Stimulated activated CD8-positive, alpha-beta memory T cell treated with anti-CD3 and anti-CD28 coated beads, Interleukin-4, amount 100 ng/mL, for 24 hours (primary cell): ENCODE data around the gene VTA1.
"Not testable (repeated sequence)": the region's sequence is repeated elsewhere in the genome, so short reads cannot be mapped to it uniquely, and the experiment has no call there.

ENCODE experiments used
- DNase-seq: peaks from one replicate; pipeline ENCODE4 v3.0.0-alpha.2; 2020; ENCODE audit warnings: low read depth

Gene VTA1, protein sequence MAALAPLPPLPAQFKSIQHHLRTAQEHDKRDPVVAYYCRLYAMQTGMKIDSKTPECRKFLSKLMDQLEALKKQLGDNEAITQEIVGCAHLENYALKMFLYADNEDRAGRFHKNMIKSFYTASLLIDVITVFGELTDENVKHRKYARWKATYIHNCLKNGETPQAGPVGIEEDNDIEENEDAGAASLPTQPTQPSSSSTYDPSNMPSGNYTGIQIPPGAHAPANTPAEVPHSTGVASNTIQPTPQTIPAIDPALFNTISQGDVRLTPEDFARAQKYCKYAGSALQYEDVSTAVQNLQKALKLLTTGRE

DNA sequence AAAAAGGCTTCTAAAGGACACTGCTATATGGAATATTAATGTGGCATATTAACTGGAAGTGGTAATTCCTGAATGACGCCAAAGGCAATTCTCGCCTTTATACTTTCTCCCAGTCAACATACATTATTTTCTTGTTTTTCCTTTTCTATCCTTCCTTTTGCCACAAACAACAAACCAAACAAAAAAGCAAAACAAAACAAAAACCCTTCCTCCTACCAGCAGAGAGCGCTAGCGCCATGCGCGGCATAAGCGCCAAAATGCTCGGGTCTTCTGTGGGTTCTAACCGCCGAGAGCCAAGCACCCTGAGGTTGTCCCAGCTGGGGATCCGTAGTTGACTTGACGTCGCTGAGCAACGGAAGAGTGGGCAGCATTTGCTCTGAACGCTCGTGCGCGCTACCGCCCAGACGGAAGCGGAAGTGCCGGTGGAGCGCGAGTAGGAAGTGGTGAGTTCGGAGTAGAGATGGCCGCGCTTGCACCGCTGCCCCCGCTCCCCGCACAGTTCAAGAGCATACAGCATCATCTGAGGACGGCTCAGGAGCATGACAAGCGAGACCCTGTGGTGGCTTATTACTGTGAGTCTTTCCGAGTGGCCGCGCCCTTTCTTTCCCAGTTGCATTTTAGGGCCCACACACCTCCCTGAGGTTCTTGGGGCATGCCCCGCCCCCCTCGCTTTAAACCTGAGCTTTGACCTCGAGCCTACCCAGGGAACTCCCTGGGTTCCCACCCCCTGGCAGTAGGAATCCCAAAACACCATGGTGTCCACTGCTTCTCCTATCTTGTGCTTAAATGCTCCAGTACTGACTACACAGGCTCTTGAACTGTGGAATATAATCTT is at the start of gene VTA1, which contains the start of gene NMBR:
Gene VTA1, plus strand, starts transcription at position 436 of the 835 bp plus-strand sequence. Its CDS starts 25 bp downstream, at position 461.
Gene NMBR, minus strand, starts transcription at position 295 of the 835 bp plus-strand sequence. CDS start 58,464 bp downstream, outside the sequence.
- DNase-seq, result peak; percentile 91

DNA sequence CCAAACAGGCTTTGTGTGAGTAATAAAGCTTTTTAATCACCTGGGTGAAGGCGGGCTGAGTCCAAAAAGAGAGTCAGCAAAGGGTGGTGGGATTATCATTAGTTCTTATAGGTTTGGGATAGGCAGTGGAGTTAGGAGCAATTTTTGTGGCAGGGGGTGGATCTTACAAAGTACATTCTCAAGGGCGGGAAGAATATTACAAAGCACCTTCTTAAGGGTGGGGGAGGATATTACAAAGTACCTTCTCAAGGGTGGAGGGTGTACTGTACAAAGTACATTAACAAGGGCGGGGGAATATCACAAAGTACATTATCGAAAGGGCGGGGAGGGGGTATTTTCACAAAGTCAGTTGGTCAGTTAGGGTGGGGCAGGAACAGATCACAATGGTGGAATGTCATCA is 42.2 kb upstream of the VTA1 start:
- not testable (repeated sequence) for DNase-seq

DNA sequence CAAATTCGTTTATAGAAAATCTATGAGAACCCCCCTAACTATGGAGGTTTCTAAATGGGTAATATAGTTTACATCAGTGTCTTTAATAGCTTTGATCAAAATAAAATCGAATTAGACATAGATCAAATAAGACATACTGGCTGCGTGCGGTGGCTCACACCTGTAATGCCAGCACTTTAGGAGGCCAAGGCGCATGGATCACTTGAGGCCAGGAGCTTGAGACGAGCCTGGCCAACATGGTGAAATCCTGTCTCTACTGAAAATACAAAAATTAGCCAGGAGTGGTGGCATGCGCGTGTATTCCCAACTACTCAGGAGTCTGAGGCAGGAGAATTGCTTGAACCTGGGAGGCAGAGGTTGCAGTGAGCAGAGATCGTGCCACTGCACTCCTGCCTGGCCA is 36.2 kb upstream of the VTA1 start:
- not testable (repeated sequence) for DNase-seq

DNA sequence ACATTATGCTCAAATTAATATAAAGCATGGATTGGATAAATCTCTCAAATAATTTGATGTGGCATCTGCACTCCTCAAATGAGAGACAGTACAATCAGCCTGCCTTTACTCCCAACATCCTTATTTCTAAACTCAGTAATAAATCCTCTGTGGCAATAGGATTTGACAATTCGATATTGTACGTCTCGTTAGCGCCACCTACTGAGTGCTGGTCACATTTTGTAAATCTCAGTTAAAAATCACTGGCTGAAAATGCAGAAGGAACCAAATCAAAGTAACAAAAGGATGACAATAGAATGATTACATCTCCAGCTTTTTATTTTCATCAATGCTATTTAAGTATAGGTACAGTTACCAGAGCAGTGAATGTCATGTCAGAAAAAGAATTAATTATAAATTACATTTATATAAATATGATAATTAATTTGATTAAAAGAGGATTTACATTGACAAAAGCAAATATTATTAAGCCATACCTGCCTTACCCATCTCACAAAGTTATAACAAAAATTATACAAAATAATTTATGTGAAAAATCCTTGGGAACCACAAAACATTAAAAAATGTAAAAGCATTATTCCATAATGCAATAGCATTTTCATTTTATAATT is 34.5 kb upstream of the VTA1 start:
- DNase-seq, result peak; percentile 58

DNA sequence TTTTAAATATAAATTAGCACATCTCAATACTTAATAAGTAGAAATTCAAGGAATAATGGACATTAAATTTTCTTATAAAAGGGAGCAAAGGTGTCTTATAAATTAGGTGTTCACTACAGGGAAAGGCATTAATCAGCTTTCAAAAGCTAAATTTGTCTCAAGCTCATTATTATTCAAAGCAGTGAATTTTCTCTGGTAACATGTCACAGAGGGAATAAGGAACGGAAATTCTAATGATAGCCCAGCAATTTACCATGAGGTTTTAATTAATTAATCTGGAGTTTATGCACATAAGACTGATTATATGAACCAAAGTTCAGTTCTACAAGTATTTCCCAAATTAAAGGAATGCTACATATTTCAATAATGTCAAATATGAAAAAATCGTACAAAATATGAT is 29.7 kb upstream of the VTA1 start:
- no peak for DNase-seq

DNA sequence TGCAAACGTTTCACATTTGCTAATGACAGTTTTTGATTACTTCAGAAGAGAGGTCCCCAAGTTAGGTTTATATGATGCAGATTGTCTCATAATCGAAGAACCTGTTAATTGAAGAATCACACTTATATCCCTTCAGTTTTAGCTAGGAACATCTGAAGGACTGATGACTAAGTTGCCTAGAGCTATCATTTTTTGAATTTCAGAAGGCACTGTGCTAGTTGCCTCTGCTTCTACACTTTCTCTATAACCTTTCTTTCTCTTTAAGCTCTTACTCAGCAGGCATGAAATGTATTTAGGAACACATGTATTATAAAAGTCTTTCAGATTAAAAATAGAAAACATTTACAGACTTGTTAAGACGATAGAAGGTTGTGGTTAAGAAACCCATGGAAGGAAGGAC is 28.7 kb upstream of the VTA1 start:
- no peak for DNase-seq

DNA sequence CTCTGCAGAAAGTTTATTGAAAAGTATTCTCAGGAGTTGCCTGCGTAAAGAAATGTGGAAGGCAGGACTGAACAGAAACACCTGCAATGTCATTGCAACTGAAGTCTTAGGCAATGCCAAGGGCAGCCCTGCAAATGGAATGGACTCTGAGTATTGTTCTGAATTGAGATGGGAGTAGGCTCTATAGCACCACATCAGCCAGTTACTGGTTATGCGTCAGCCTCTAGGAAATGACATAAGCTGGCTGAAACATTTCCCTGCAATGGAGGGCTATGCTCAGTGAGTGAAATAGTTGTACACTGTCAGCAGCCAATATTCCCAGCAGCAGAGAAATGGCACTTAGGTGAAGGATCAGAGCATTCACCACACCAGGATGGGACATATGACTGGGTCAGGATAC is 28.1 kb upstream of the VTA1 start:
- DNase-seq, result no peak

DNA sequence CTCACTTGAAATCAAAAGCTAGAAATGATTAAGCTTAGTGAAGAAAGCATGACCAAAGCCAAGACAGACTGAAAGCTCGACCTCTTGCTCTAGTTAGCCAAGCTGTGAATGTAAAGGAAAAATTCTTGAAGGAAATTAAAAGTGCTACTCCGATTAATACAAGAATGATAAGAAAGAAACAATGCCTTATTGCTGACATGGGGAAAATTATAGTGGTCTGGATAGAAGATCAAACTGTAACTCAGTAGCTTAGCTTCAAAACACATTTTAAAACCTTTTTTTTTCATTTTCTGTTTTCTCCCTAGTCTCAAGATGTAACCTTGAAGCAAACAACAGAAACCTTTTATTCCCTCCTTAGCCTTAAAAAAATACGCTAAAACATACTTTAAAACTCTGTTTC is 25.7 kb upstream of the VTA1 start:
- DNase-seq, result no peak

DNA sequence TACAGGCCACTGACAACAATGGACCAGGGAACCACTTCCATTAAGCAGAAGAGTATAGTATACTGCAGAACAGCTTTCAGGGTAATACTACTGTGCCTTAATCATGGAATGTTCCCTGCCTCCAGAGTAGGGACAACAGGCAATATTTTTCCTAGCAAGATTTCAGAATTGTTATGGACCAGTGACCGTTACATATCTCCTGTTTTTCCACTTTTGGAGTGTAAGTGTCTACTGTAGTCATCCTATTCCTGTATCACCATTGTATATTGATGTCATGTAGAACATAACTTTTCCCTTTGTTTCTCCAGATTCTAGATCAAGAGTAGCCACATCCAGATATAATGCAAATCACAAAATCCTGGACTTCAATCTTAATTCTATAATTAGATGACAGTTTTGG is 16.2 kb upstream of the VTA1 start:
- DNase-seq, result no peak

DNA sequence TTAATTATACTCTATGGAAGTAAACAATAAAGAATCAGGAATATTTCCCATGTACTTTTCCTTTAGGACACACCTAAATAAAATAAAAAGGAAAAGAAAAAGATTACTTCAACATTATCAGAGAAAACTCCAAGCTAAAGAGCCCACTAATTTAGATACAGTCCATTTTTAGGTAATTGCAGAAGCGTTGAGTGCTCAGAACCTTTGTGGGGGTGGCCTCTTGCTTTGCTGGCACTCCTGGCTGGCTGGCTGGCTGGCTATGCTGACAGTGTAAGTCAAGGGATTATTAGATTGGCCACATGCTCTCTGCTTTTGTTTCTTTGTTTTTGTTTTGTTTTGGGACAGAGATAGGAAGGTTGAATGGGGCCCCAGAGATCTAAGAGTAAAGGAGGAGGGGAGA is 14.4 kb upstream of the VTA1 start, which contains the start of gene GJE1:
Gene GJE1, plus strand, starts transcription at position 301 of the 400 bp plus-strand sequence. CDS start 234 bp downstream, outside the sequence.
- no peak for DNase-seq

DNA sequence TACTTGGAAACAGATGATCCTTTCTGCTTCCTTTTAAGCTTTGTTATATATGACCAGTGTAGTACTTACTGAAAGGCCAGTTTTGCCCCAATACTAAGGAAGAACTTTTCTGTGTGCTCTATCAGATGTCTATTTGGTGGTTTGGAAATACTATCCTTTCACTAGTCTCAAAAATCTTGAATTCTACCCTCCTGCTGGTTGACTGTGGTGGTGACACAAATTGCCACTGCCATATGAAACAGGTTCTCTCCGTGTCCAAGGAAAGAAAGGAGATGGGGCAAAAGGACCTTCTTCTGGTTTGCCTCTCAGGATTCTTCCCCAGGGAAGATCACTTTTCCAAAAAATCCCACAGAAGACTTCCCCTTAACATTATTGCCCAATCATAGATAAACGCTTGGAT is 8.2 kb upstream of the VTA1 start:
- no peak for DNase-seq

DNA sequence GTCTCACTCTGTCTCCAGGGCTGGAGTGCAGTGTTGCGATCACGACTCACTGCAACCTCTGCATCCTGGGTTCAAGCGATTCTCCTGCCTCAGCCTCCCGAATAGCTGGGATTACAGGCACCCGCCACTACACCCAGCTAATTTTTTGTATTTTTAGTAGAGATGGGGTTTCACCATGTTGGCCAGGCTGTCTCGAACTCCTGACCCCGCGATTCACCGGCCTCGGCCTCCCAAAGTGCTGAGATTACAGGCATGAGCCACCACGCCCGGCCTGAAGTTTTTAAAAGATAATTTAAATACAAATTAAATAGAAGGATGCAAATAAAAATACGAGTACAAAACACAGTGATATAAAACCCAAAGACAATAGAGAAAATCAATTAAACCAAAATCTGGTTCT is 5.5 kb upstream of the VTA1 start:
- not testable (repeated sequence) for DNase-seq

DNA sequence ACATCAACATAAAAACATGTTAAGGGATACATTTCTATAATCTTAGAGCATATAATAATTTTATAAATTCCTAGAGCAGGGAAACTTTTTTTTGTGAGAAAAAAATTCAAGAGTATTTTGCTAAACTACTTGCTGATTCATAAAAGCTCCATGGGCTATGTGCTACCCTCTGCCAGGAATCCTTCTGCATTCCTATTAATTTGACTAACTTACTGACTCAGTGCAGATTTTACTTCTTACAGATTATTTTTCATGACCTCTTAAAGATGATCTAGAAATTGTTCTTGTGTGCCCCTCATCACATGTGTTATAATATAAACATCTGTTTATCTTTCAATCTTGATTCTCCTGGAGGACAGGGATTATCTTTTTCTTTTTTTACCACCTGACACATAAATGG is 5.7 kb downstream of the VTA1 start:
- DNase-seq, result no peak

DNA sequence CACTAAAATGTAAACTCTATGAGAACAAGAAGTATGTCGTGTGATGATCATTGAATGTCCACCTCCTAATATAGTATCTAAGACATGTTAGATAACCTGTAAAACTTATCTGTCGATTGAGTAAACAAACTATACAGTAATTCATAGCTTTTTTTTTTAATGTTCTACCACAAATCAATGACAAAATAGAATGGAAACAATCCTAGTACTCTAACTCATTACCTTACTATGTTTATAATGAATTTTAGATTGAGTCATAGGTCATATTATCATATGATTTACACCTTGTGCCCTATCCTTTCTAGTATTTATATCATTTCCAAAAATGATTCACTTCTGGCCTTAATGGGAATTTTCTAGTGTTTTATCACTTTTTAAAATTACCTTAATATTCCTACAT is 6.1 kb downstream of the VTA1 start:
- DNase-seq, result no peak

DNA sequence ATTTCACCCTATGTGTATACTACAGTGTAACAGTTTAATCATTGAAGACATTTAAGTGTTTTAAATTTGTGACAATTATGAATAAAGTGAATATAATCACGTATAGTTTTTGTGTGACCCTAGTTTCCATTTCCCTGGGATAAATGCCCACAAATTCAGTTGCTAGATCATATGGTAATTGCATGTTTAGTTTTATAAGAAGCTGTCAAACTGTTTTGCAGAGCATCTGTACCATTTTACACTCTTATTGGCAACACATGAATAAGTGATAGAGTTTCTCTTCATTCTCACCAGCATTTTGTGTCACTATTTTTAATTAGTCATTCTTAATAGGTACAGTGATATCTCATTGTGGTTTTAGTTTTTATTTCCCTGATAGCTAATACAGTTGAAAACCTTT is 7.3 kb downstream of the VTA1 start:
- DNase-seq, result no peak

DNA sequence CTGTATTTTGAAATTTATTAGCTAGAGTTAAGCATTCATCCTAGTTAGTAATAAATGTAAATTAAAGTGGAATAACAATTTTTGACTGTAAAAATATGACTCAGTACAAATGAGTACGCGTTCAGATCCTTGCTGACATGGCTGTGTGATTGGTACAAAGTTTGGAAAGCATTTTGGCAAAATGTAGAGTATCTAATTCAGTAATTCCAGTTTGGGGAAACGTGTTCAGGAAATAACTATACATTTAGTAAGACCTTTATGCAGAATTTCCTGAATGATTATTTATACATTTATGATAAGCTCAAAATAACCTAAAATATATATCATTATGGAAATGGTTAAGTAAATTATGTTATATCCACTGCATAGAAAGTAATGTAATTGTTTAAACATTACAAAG is 8.0 kb downstream of the VTA1 start:
- DNase-seq, result no peak

DNA sequence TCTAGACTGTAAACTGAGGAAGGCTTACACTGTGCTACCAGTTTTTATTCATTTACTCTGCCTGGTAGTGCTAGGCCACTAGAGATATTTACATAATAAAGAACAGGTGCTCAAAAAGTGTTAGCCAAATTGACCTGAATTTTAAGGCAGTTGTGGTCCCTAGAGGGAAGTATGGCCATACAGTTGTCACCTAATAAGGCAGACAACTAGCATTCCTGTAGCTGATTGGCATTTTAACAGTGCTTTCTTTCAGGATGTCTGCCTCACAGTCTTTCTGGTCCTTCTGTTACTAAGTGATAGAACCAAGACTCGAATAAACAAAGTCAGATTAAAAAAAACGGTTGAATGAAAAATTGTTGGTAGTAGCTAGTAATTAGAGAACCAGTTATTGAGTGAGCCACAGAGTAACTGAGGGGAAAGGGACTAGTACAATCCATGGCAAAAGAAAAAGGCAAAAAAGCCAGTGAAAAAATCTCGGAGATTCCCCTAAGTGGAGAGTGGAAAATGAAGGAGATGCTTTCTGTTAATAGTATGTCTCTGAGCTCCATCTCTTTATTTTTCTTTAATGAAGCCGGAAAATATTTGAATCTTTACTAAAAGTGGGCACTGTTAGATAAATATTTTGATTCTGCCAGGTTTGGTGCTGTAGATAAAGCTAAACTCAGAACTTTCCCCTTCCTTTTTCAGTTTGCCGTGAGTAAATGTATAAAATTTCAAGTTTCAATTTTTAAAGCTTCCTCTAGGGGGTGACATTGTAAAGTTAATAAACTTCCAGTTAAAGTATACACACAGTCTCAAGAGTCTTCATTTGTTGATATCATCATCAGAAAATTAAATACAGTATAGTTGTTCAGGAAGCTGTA is 9.1 kb downstream of the VTA1 start:
- no peak for DNase-seq

DNA sequence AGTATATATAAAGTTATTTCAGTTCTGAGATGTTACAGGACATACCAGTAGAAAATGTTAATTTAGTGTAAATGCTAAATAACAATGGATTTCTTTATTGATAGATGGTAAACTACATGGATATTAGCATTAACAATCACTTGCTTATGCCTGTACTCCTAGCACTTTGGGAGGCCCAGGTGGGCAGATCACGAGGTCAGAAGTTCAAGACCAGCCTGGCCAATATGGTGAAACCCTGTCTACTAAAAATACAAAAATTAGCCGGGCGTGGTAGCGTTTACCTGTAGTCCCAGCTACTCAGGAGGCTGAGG is 9.7 kb downstream of the VTA1 start:
- not testable (repeated sequence) for DNase-seq

DNA sequence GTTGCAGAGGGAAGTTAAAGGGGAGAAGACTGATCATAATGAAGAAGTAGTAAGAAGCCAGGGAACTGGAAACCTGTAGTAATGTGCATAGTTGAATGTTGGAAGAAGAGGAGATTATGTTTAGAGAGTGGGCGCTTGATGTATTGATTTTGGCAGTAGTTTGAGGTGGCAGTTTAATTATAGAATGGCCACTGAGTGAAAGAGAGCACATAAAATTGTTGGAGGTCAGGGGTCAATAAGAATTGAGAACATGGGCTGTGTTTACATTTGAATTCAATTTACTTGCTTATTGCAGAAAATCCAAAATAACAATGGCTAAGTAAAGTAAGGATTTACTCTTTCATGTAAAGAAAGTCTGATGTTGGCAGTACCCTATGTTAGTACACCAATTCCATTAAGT is 15.7 kb downstream of the VTA1 start:
- no peak for DNase-seq

DNA sequence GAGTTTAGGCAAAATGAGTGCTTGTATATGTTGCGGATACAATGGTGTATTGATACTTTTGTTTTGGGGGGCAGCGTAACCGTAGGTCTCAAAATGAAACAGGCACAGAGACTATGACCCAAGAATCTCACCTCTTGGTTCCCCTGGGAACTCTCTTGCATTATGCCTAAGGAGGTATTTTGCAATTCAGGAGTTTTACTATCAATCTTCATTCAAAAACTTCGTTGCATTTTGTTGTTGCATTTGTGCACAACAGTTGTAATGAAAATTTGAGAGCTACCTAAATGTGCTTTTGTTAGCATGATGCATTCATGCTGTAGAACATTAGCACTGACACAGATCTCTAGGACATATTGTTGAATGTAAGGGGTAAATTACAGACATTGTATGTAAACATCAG is 18.2 kb downstream of the VTA1 start:
- DNase-seq, result no peak

DNA sequence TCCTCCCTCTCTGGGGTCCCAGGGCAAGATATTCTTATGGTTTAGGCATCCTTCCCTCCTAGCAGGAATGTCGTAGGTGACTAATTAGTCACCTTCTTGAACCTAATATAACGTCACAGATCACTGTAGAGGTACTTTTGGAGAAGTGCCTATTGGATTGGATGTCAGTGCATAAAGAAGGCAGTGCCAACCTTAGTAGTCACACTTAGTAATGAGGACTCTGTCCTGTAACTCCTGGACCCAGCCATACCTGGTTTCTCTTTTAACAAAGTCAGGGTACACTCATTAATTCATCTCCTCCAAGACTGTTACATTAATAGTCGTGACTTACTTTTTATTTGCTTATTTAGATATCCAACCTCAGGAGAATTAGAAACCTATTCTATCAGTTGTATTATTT is 20.0 kb downstream of the VTA1 start:
- no peak for DNase-seq

DNA sequence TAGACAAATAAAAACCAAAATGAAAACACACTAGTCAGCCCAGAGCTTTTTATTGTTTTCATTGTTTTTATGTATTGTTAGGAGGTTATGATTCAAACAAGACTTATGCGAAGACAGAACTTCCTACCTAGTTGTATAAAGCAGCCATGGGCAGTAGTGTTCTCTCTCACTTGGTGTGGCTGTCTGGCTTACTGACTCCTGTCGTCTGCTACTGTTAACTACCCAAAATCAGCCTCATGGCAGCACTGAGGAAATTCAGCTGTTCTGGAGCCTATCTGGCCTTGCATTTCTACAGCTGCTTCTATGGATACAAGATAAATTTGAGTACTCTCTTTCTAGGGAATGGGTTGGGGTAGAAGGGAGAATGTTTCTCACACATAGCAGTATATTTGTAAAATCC is 20.4 kb downstream of the VTA1 start:
- no peak for DNase-seq
